RWPE1 (cell line): ENCODE results near the gene SBK1.

Experiments used
- CTCF ChIA-PET: fragments of 350-600 bp; sonication (Branson Sonifier 250); formaldehyde crosslinking; extraction: SDS; loops from one replicate; lab custom pipeline; 2021; lab: Yijun Ruan, JAX
- POLR2A ChIA-PET: fragments of 400-600 bp; formaldehyde crosslinking; extraction: SDS; loops from one replicate; lab custom pipeline; 2020; ENCODE audit warnings: antibody characterized with exemption; ENCODE audit not compliant: low non-redundant PET; lab: Yijun Ruan, JAX
- DNase-seq: peaks from one replicate; pipeline ENCODE4 v3.0.0; 2012; ENCODE audit warnings: low spot score
- H3K27ac ChIP-seq: fragments of 450-650 bp; 2 replicates; pipeline ENCODE4 v1.5.1; 2017
- CTCF ChIP-seq: fragments of 450-650 bp; conservative IDR thresholded peaks from 2 replicates; pipeline ENCODE4 v1.5.1; 2017; ENCODE audit warnings: low read depth, mild to moderate bottlenecking

Gene SBK1

GRCh38 chr16:28265822-28266221, 26.5 kb upstream of the SBK1 start:
- no peak for DNase-seq
- no peak for TF ChIP-seq CTCF
- ChIA-PET CTCF (no interaction called here), POLR2A (no interaction called here)
- no peak overlapping the region for H3K27ac ChIP-seq

GRCh38 chr16:28267356-28267755, 25.0 kb upstream of the SBK1 start:
- CTCF ChIA-PET = no interaction called here
- no peak overlapping the region for H3K27ac ChIP-seq
- TF ChIP-seq CTCF = no peak

GRCh38 chr16:28273511-28273910, 18.8 kb upstream of the SBK1 start:
- POLR2A ChIA-PET = no interaction called here
- DNase-seq = no peak
- no peak overlapping the region for H3K27ac ChIP-seq
- no peak for TF ChIP-seq CTCF
- CTCF ChIA-PET = interaction anchor here (0.6 kb wide), 1 partner anchor 243 kb away, joined by 5 read pairs; no protein-coding TSS in a partner anchor

More at GRCh38 chr16:28267356-28267755, 25.0 kb upstream of the SBK1 start:
- POLR2A ChIA-PET = no interaction called here
- no peak for DNase-seq

GRCh38 chr16:28274676-28275075, 17.6 kb upstream of the SBK1 start:
- no peak for TF ChIP-seq CTCF
- ChIA-PET POLR2A (no interaction called here), CTCF (interaction anchor here (0.6 to 1.3 kb wide), 3 partner anchors 47 to 301 kb away, joined by 3 to 4 read pairs (median 3); no protein-coding TSS in a partner anchor)
- DNase-seq = no peak
- no peak overlapping the region for H3K27ac ChIP-seq

GRCh38 chr16:28276301-28276700, 16.0 kb upstream of the SBK1 start:
- POLR2A ChIA-PET = no interaction called here
- no peak overlapping the region for H3K27ac ChIP-seq
- no peak for DNase-seq
- CTCF ChIA-PET = interaction anchor here (0.8 to 1.2 kb wide), 3 partner anchors 17 to 347 kb away, joined by 3 to 4 read pairs (median 3); no protein-coding TSS in a partner anchor
- no peak for TF ChIP-seq CTCF

- DNase-seq = peak; percentile 68
- no peak overlapping the region for H3K27ac ChIP-seq
- CTCF ChIA-PET = interaction anchor here (0.5 to 2.3 kb wide), 27 partner anchors 8 to 766 kb away, joined by 3 to 14 read pairs (median 3); no protein-coding TSS in a partner anchor
- POLR2A ChIA-PET = no interaction called here
- TF ChIP-seq CTCF = peak; percentile 90
These were observed 14.6 kb upstream of the SBK1 start for GRCh38 chr16:28277537-28278388.
